ENCODE data around the gene AZU1. TPM values are rescaled to one million over a fixed set of nuclear protein-coding genes. Genes with fewer than 3 reads are reported as not detected.

The AZU1 gene
- total RNA-seq, 4 donors from 2014 or later, result 0.68 TPM; not detected in 3

GRCh38 chr19:798415-799075 is 29.1 kb upstream of the AZU1 start:
- TF ChIP-seq CTCF (IDR thresholded peaks at IDR 0.05; ENCODE audit: low read depth), result no peak

GRCh38 chr19:799076-799881 is 28.4 kb upstream of the AZU1 start:
- TF ChIP-seq CTCF (IDR thresholded peaks at IDR 0.05; ENCODE audit: low read depth), result no peak

GRCh38 chr19:800360-801029 is 27.1 kb upstream of the AZU1 start:
- TF ChIP-seq CTCF (IDR thresholded peaks at IDR 0.05; ENCODE audit: low read depth), result no peak

DNA sequence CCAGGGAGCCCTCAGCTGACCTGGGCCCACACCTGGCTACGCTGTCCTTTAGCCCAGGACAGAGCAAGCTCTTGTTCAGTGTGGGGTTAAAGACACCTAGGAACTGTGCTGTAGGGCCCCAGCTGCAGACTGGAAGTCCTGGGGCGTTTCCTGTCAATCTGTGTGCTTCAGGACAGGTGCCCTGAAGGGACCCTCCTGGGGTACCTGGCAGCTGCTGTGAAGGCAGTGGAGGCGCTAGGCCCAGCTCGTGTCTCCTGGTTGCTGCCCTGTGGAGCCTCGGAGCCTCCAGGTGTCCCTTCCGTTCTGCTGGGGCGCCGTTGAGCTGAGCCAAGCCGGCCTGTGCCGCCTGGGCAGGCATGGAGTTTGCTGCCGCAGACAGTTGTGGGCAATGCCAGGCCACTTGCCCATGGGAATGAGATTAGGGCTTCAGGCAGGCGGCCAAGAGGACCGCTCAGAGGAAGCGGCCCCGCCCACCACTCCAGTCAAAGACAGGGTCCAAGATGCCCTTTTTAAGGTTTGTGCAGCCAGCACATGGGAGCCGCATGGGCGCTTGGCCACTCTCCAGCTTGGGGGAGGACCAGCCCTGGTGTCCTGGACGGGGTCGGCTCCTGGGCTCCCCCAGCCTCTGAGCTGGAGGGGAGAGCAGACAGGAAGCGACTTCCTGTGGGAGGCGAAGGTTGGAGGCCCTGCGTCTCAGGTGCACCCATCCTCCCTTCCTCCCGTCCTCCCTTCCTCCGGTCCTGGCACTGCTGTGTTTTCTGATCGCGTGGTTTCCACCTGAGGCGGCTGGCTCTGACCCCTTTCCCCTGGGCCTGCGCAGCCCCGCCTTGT is 26.4 kb upstream of the AZU1 start:
- no peak for TF ChIP-seq CTCF (IDR thresholded peaks at IDR 0.05; ENCODE audit: low read depth)

- no peak for TF ChIP-seq CTCF (IDR thresholded peaks at IDR 0.05; ENCODE audit: low read depth)
Observed at GRCh38 chr19:801861-802497, 25.7 kb upstream of the AZU1 start.

GRCh38 chr19:802498-803098 is 25.0 kb upstream of the AZU1 start:
- no peak for TF ChIP-seq CTCF (IDR thresholded peaks at IDR 0.05; ENCODE audit: low read depth)
